Measurements from ENCODE around the gene MFSD2B.

- TF ChIP-seq CTCF (IDR thresholded peaks at IDR 0.05) (no peak), POLR2A (IDR thresholded peaks at IDR 0.05) (no peak)
Measured at GRCh38 chr2:24008672-24009366, 1.1 kb upstream of the MFSD2B start.
